HCT116 (cell line): ENCODE results near the gene ACMSD. TPM values are rescaled to one million over a fixed set of nuclear protein-coding genes. Genes with fewer than 3 reads are reported as not detected.

Experiments used
- ATAC-seq: fragments of 200-7000 bp; cut with Tn5 transposase; 2 replicates; pipeline ENCODE4 v1.9.1; 2020; ENCODE audit warnings: mild to moderate bottlenecking, moderate library complexity
- BruUV-seq: library from RNA; stranded (reverse); fragments of 400-500 nt; replicated peaks from 2 replicates; lab custom pipeline; 2021; lab: Mats Ljungman, UMichigan
- CTCF ChIA-PET: fragments of 300-600 bp; sonication (Branson Sonifier 250); formaldehyde crosslinking; loops from one replicate; lab custom pipeline; 2021; ENCODE audit warnings: antibody characterized with exemption; lab: Charles Lee
- POLR2A ChIA-PET: fragments of 300-600, 350-600 bp; sonication (Branson Sonifier 250); formaldehyde crosslinking; loops from one replicate; lab custom pipeline; 2021; ENCODE audit warnings: antibody characterized with exemption; lab: Charles Lee
- RAD21 ChIA-PET, 2 experiments: fragments of 300-600 bp; sonication (Branson Sonifier 250); formaldehyde crosslinking; loops; one replicate each; lab custom pipeline; 2023; ENCODE audit warnings: low total read pairs in 2 of 2; ENCODE audit not compliant: uncharacterized antibody in 2 of 2, unreplicated experiment in 2 of 2, low non-redundant PET in 1 of 2; lab: Charles Lee
- DNase-seq: peaks from one replicate; pipeline ENCODE4 v3.0.0-alpha.2; 2010; ENCODE audit warnings: low read depth, low spot score
- H2AFZ ChIP-seq: fragments of 200-600 bp; shearing (Covaris generic), sonication (generic); 2 replicates; pipeline ENCODE4 v1.6.1; 2017; ENCODE audit warnings: low read depth, mixed run types, mixed read lengths, antibody characterized with exemption, low read length; ENCODE audit not compliant: poor library complexity, severe bottlenecking
- H3K27ac ChIP-seq: 2 replicates; pipeline ENCODE4 v1.5.1; 2012; ENCODE audit warnings: low read depth, low read length
- H3K27me3 ChIP-seq: fragments of 200-600 bp; sonication (generic); 2 replicates; pipeline ENCODE4 v1.6.1; 2016; ENCODE audit warnings: mixed run types, low read length, mixed read lengths; ENCODE audit not compliant: insufficient read depth
- H3K36me3 ChIP-seq, 2 experiments: fragments of 200-500 bp in 1 of 2; fragments of 200-600 bp in 1 of 2; sonication (Bioruptor generic) in 1 of 2; sonication (generic) in 1 of 2; 2 replicates each; pipeline versions ENCODE4 v1.5.1 to v1.6.1; 2014 to 2016; ENCODE audit warnings: low read length in 2 of 2, inconsistent platforms in 1 of 2, mixed read lengths in 1 of 2, mixed run types in 1 of 2; ENCODE audit not compliant: insufficient read depth in 2 of 2, control insufficient read depth in 1 of 2
- H3K4me1 ChIP-seq, 2 experiments: fragments of 200-600 bp in 1 of 2; sonication (generic) in 1 of 2; 2 replicates each; pipeline versions ENCODE4 v1.5.1 to v1.6.1; 2012 to 2017; ENCODE audit warnings: low read length in 2 of 2, inconsistent platforms in 1 of 2, mild to moderate bottlenecking in 1 of 2, mixed read lengths in 1 of 2, mixed run types in 1 of 2, moderate library complexity in 1 of 2; ENCODE audit not compliant: insufficient read depth in 2 of 2, control insufficient read depth in 1 of 2
- H3K4me2 ChIP-seq: fragments of 200-600 bp; sonication (generic); 2 replicates; pipeline ENCODE4 v1.6.1; 2017; ENCODE audit warnings: mixed run types, low read length, mixed read lengths
- H3K4me3 ChIP-seq, 2 experiments: fragments of 200-600 bp in 1 of 2; sonication (generic) in 1 of 2; replicated peaks in 1 of 2; 2 replicates each; pipeline ENCODE4 v1.5.1; 2011 to 2016; ENCODE audit warnings: low read length in 2 of 2, control low read depth in 1 of 2, low read depth in 1 of 2, mild to moderate bottlenecking in 1 of 2, mixed read lengths in 1 of 2, mixed run types in 1 of 2
- H3K79me2 ChIP-seq: fragments of 200-600 bp; sonication (generic); 2 replicates; pipeline ENCODE4 v1.6.1; 2017; ENCODE audit warnings: mild to moderate bottlenecking, mixed run types, low read length, moderate library complexity, mixed read lengths; ENCODE audit not compliant: insufficient read depth
- H3K9ac ChIP-seq: fragments of 200-600 bp; sonication (generic); 2 replicates; pipeline ENCODE4 v1.6.1; 2016; ENCODE audit warnings: low read length, mixed read lengths
- H3K9me2 ChIP-seq: fragments of 200-600 bp; sonication (generic), shearing (Covaris generic); 2 replicates; pipeline ENCODE4 v1.6.1; 2017; ENCODE audit warnings: mixed run types, mild to moderate bottlenecking, moderate library complexity; ENCODE audit not compliant: insufficient read depth
- H3K9me3 ChIP-seq, 2 experiments: fragments of 200-500 bp in 1 of 2; fragments of 200-600 bp in 1 of 2; sonication (Bioruptor generic) in 1 of 2; sonication (generic) in 1 of 2; 2 replicates each; pipeline ENCODE4 v1.6.1; 2014 to 2017; ENCODE audit warnings: low read length in 2 of 2, mixed read lengths in 2 of 2, inconsistent platforms in 1 of 2, low read depth in 1 of 2, mild to moderate bottlenecking in 1 of 2, mixed run types in 1 of 2, moderate library complexity in 1 of 2; ENCODE audit not compliant: control insufficient read depth in 1 of 2, insufficient read depth in 1 of 2
- H4K20me1 ChIP-seq: fragments of 200-600 bp; sonication (generic), shearing (Covaris generic); 2 replicates; pipeline ENCODE4 v1.6.1; 2017; ENCODE audit warnings: mixed run types, mild to moderate bottlenecking, moderate library complexity; ENCODE audit not compliant: insufficient read depth
- CEBPB ChIP-seq: IDR thresholded peaks from 2 replicates; pipeline ENCODE4 v1.6.1; 2012; ENCODE audit warnings: low read depth
- ELF1 ChIP-seq: IDR thresholded peaks from 2 replicates; pipeline ENCODE4 v1.6.1; 2012; ENCODE audit warnings: low read depth, borderline replicate concordance
- EZH2 ChIP-seq: fragments of 200-600 bp; sonication (generic); IDR thresholded peaks from 2 replicates; pipeline ENCODE4 v1.6.1; 2017; ENCODE audit warnings: antibody characterized with exemption, mixed run types
- FOSL1 ChIP-seq: IDR thresholded peaks from 2 replicates; pipeline ENCODE4 v1.6.1; 2012; ENCODE audit warnings: low read depth
- MAX ChIP-seq: IDR thresholded peaks from 2 replicates; pipeline ENCODE4 v1.6.1; 2012
- REST ChIP-seq: IDR thresholded peaks from 2 replicates; pipeline ENCODE4 v1.6.1; 2012; ENCODE audit warnings: low read depth
- SIN3A ChIP-seq: IDR thresholded peaks from 2 replicates; pipeline ENCODE4 v1.6.1; 2012; ENCODE audit warnings: low read depth
- SP1 ChIP-seq: IDR thresholded peaks from 2 replicates; pipeline ENCODE4 v1.6.1; 2012; ENCODE audit warnings: low read depth
- ZBTB33 ChIP-seq: IDR thresholded peaks from 2 replicates; pipeline ENCODE4 v1.6.1; 2011; ENCODE audit warnings: mild to moderate bottlenecking, low read length, moderate library complexity; ENCODE audit not compliant: insufficient replicate concordance; ENCODE audit errors: extremely low read depth
- ZNF274 ChIP-seq: fragments of 200-500 bp; sonication (Bioruptor generic); IDR thresholded peaks from 2 replicates; pipeline ENCODE4 v1.6.1; 2014; ENCODE audit warnings: mild to moderate bottlenecking, low read depth, low read length, inconsistent platforms
- intact Hi-C: fragments of 100-400 bp; cut with micrococcal nuclease; formaldehyde crosslinking; loops from 2 replicates; pipeline ENCODE4 v1.10.0; 2022
- total RNA-seq: library from RNA; stranded (reverse); gene quantifications from one replicate; pipeline ENCODE4 v1.2.1, GENCODE V29; 2021; ENCODE audit not compliant: unreplicated experiment
- TF ChIP-seq, protein P1 (sequence below): IDR thresholded peaks from 2 replicates; pipeline ENCODE4 v1.6.1; 2012

The ACMSD gene
- total RNA-seq, 1 experiment from 2014 or later, result not detected

GRCh38 chr2:134883552-134884293 lies 45.3 kb downstream of the ACMSD start:
- Histone ChIP-seq H3K9me3 (no peaks in the 10 kb centered on the region), H3K9ac (no peak overlapping the region), H3K79me2 (no peaks in the 10 kb centered on the region), H3K4me2 (no peak overlapping the region), H3K4me1 (no peaks in the 10 kb centered on the region), H3K4me3 (no peak overlapping the region), H3K36me3 (no peaks in the 10 kb centered on the region), H3K27ac (no peak overlapping the region), H2AFZ (no peak overlapping the region), H4K20me1 (no peaks in the 10 kb centered on the region), H3K9me2 (no peaks in the 10 kb centered on the region), H3K27me3 (no peaks in the 10 kb centered on the region)
- CTCF ChIA-PET, result no interaction called here
- intact Hi-C loops, result no loop called here
- DNase-seq (no peak), ATAC-seq (no peak)
- TF ChIP-seq ZBTB33 (no peak), SP1 (no peak), ELF1 (no peak), CEBPB (no peak), ZNF274 (no peak), SIN3A (no peak), MAX (no peak), FOSL1 (no peak), REST (no peak), EZH2 (no peak)
- TF ChIP-seq, protein P1, sequence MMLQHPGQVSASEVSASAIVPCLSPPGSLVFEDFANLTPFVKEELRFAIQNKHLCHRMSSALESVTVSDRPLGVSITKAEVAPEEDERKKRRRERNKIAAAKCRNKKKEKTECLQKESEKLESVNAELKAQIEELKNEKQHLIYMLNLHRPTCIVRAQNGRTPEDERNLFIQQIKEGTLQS, result no peak
- RAD21 ChIA-PET, result no interaction called here
- POLR2A ChIA-PET, result no interaction called here
- BruUV-seq, result no TSS peak
